ENCODE measurements around the gene FBXL16. TPM values are rescaled to one million over a fixed set of nuclear protein-coding genes. Genes with fewer than 3 reads are reported as not detected.
A peak's percentile ranks its signal among the peaks of the same experiment; 100 is the strongest.

FBXL16 gene
- polyA plus RNA-seq, 1 of the 3 experiments (the other 2 are of a cell fraction): 19.8 TPM

DNA sequence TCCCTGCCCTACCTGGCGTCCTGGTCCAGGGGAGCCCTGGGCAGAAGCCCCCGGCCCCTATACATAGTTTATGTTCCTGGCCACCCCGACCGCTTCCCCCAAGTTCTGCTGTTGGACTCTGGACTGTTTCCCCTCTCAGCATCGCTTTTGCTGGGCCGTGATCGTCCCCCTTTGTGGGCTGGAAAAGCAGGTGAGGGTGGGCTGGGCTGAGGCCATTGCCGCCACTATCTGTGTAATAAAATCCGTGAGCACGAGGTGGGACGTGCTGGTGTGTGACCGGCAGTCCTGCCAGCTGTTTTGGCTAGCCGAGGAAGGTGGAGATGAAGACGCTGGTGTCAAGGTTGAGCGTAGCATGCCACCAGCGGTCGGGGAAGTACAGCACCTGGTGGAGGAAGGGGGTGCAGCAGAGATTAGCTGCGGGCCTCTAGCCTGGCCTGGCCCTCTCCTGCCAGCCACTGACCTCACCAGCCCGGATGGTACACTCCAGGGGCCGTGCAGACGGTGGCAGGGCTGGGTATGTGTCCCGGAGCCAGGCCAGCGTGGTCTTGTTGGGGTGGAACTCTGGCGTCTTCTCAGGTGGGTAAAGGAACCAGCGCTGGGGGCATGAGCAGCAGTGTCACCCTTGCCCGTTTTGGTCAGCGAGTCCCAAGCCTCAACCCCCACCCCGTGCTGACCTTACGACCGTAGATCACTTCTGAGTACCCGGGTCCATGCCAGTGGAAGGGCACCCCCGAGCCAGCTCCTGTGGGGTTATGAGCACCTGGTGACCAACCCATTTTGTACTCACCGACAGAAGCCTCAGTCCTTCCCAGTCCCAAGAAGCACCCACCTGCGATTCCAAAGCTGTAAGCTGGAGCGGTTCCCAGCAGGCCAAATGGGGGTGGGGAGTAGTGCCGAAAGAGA lies 22.9 kb downstream of the FBXL16 start:
- 88% methylated on average over 34 of the region's 36 CpGs for WGBS (ENCODE audit: low lambda C conversion rate)
- DNase-seq: no peak
- TF ChIP-seq POLR2AphosphoS5 (IDR thresholded peaks at IDR 0.05; ENCODE audit: low read depth, low read length) (no peak), GABPA (IDR thresholded peaks at IDR 0.05; ENCODE audit: low read depth) (no peak), FOSL2 (IDR thresholded peaks at IDR 0.05; ENCODE audit: borderline replicate concordance, low read depth) (no peak), RCOR1 (IDR thresholded peaks at IDR 0.05; ENCODE audit: low read length) (no peak), RXRA (IDR thresholded peaks at IDR 0.05; ENCODE audit: borderline replicate concordance, low read depth) (no peak), CHD2 (IDR thresholded peaks at IDR 0.05; ENCODE audit: low read length, partially characterized antibody) (no peak), EZH2phosphoT487 (IDR thresholded peaks at IDR 0.05; ENCODE audit: borderline replicate concordance, low read depth) (no peak), ELF1 (IDR thresholded peaks at IDR 0.05) (no peak), GATA2 (CRISPR knock-in tag; IDR thresholded peaks at IDR 0.05) (no peak), NFIC (IDR thresholded peaks at IDR 0.05; ENCODE audit: borderline replicate concordance) (no peak), RAD21 (IDR thresholded peaks at IDR 0.05; ENCODE audit: low read length) (no peak)
- TF ChIP-seq, protein P1, sequence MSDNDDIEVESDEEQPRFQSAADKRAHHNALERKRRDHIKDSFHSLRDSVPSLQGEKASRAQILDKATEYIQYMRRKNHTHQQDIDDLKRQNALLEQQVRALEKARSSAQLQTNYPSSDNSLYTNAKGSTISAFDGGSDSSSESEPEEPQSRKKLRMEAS (IDR thresholded peaks at IDR 0.05; ENCODE audit: low read depth): no peak
- TF ChIP-seq, protein P2, sequence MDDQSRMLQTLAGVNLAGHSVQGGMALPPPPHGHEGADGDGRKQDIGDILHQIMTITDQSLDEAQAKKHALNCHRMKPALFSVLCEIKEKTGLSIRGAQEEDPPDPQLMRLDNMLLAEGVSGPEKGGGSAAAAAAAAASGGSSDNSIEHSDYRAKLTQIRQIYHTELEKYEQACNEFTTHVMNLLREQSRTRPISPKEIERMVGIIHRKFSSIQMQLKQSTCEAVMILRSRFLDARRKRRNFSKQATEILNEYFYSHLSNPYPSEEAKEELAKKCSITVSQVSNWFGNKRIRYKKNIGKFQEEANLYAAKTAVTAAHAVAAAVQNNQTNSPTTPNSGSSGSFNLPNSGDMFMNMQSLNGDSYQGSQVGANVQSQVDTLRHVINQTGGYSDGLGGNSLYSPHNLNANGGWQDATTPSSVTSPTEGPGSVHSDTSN (IDR thresholded peaks at IDR 0.05): no peak
- Histone ChIP-seq H4K20me1 (ENCODE audit: insufficient read depth) (peaks cover 23% of the 10 kb centered on the region), H3K4me3 (ENCODE audit: low read depth in 2 of 2, low read length in 1 of 2) (peak overlapping the region; percentile 60 to 68; a peak in 3 of 4 replicates), H3K9me3 (no peaks in the 10 kb centered on the region), H2AFZ (ENCODE audit: low read depth) (no peak overlapping the region), H3F3A (replicated peaks; ENCODE audit: insufficient read depth) (peaks cover 10% of the 10 kb centered on the region), H3K36me3 (replicated peaks in 1 of 2; ENCODE audit: control insufficient read depth in 1 of 2, insufficient read depth in 2 of 2, low read length in 1 of 2) (peaks cover 13 to 39% of the 10 kb centered on the region in 2 experiments), H3K9me2 (no peaks in the 10 kb centered on the region), H3K4me1 (ENCODE audit: control insufficient read depth in 1 of 2, insufficient read depth in 2 of 2, low read depth in 1 of 2, low read length in 1 of 2) (peaks cover 8 to 56% of the 10 kb centered on the region in 2 experiments; a peak in 2 of 4 replicates), H3K79me2 (ENCODE audit: insufficient read depth) (peaks cover 37% of the 10 kb centered on the region), H3K27me3 (ENCODE audit: insufficient read depth) (no peaks in the 10 kb centered on the region), H3K27ac (ENCODE audit: low read depth in 2 of 2, low read length in 1 of 2) (peak overlapping the region in 1 of 2 experiments; percentile 39; a peak in 3 of 4 replicates), H3K9ac (no peak overlapping the region), H3K4me2 (peak overlapping the region; percentile 90)
- POLR2A ChIA-PET: no interaction called here
- CTCF ChIA-PET: interaction anchor here (0.6 to 2.5 kb wide), 5 partner anchors 7 to 58 kb away, joined by 3 to 12 read pairs (median 3); partner anchors contain the start of genes CIAO3, RHOT2 and WDR24

DNA sequence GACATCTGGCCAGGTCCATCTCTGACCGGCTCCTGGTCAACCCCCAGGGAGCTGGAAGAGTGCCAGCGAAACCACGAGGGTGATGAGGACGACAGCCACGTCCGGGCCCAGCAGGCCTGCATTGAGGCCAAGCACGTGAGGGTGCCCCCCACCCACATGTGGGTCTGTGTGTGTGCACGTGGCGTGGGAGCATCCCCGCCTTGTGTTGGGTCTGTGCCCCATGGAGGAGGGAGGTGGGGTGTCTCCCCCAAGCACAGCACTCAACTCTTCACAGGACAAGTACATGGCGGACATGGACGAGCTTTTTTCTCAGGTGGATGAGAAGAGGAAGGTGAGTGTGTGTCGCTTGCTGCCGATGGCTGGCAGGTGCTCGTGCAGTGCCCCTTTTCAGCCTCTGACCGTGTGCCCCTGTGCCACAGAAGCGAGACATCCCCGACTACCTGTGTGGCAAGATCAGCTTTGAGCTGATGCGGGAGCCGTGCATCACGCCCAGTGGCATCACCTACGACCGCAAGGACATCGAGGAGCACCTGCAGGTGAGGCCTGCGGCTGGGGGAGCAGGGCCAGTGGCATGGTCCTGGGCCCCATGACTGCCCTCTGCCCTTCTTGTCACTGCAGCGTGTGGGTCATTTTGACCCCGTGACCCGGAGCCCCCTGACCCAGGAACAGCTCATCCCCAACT lies 23.7 kb downstream of the FBXL16 start:
- no peaks in the 10 kb centered on the region for H3K9me2 ChIP-seq
- H3K4me3 ChIP-seq (ENCODE audit: low read depth in 2 of 2, low read length in 1 of 2): peak overlapping the region; percentile 78 to 96
- peak overlapping the region; percentile 90 for H3K4me2 ChIP-seq
- ChIA-PET POLR2A (interaction anchor here (1.0 to 2.2 kb wide), 3 partner anchors 8 to 15 kb away, joined by 3 to 12 read pairs (median 4); partner anchors contain the start of genes RHOT2 and WDR24), CTCF (interaction anchor here (0.6 to 3.8 kb wide), 8 partner anchors 8 to 59 kb away, joined by 3 to 20 read pairs (median 7); partner anchors contain the start of genes CIAO3, METRN, RHOT2 and WDR24)
- H3K9ac ChIP-seq: peak overlapping the region; percentile 80; the same call in 1 of the 2 replicates
- no peak overlapping the region; a peak in 1 of 4 replicates for H3K27ac ChIP-seq (ENCODE audit: low read depth in 2 of 2, low read length in 1 of 2)
- 53% methylated on average over 9 of the region's 28 CpGs for WGBS (ENCODE audit: low lambda C conversion rate)
- peaks cover 37% of the 10 kb centered on the region for H3K79me2 ChIP-seq (ENCODE audit: insufficient read depth)
- H2AFZ ChIP-seq (ENCODE audit: low read depth): no peak overlapping the region
- DNase-seq: no peak
- H3K4me1 ChIP-seq (ENCODE audit: control insufficient read depth in 1 of 2, insufficient read depth in 2 of 2, low read depth in 1 of 2, low read length in 1 of 2): peaks cover 8 to 56% of the 10 kb centered on the region in 2 experiments; a peak in 2 of 4 replicates
- peaks cover 13 to 35% of the 10 kb centered on the region in 2 experiments for H3K36me3 ChIP-seq (replicated peaks in 1 of 2; ENCODE audit: control insufficient read depth in 1 of 2, insufficient read depth in 2 of 2, low read length in 1 of 2)
- no peaks in the 10 kb centered on the region for H3K9me3 ChIP-seq
- H4K20me1 ChIP-seq (ENCODE audit: insufficient read depth): peaks cover 23% of the 10 kb centered on the region
- peaks cover 10% of the 10 kb centered on the region for H3F3A ChIP-seq (replicated peaks; ENCODE audit: insufficient read depth)
- H3K27me3 ChIP-seq (ENCODE audit: insufficient read depth): no peaks in the 10 kb centered on the region
- TF ChIP-seq RAD21 (IDR thresholded peaks at IDR 0.05; ENCODE audit: low read length): no peak
- no peak for TF ChIP-seq EP300 (IDR thresholded peaks at IDR 0.05; ENCODE audit: borderline replicate concordance in 1 of 2, low read depth in 1 of 2, low read length in 1 of 2)
- TF ChIP-seq NRF1 (IDR thresholded peaks at IDR 0.05; ENCODE audit: low read depth, low read length): no peak
- TF ChIP-seq, protein P3, sequence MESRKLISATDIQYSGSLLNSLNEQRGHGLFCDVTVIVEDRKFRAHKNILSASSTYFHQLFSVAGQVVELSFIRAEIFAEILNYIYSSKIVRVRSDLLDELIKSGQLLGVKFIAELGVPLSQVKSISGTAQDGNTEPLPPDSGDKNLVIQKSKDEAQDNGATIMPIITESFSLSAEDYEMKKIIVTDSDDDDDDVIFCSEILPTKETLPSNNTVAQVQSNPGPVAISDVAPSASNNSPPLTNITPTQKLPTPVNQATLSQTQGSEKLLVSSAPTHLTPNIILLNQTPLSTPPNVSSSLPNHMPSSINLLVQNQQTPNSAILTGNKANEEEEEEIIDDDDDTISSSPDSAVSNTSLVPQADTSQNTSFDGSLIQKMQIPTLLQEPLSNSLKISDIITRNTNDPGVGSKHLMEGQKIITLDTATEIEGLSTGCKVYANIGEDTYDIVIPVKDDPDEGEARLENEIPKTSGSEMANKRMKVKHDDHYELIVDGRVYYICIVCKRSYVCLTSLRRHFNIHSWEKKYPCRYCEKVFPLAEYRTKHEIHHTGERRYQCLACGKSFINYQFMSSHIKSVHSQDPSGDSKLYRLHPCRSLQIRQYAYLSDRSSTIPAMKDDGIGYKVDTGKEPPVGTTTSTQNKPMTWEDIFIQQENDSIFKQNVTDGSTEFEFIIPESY (IDR thresholded peaks at IDR 0.05; ENCODE audit: borderline replicate concordance, low read depth): 0 out of 2 replicates have a peak, but pooled peaks have one; percentile 19
- TF ChIP-seq TEAD4 (IDR thresholded peaks at IDR 0.05; ENCODE audit: borderline replicate concordance, insufficient read depth): no peak
- TF ChIP-seq NFIC (IDR thresholded peaks at IDR 0.05; ENCODE audit: borderline replicate concordance): peak; percentile 62; the same call in 1 of the 2 replicates
- TF ChIP-seq, protein P1 (IDR thresholded peaks at IDR 0.05; ENCODE audit: low read depth): peak; percentile 38; the same call in 1 of the 2 replicates
- no peak for TF ChIP-seq RXRA (IDR thresholded peaks at IDR 0.05; ENCODE audit: borderline replicate concordance, low read depth)
- TF ChIP-seq TCF12 (IDR thresholded peaks at IDR 0.05): 0 out of 2 replicates have a peak, but pooled peaks have one; percentile 10
- TF ChIP-seq JUND (IDR thresholded peaks at IDR 0.05): 0 out of 2 replicates have a peak, but pooled peaks have one; percentile 3
